HepG2 (cell line): ENCODE results near the gene CAPN7. TPM values are rescaled to one million over a fixed set of nuclear protein-coding genes. Genes with fewer than 3 reads are reported as not detected.

Experiments
- ARID5B ChIP-seq: IDR thresholded peaks from 2 replicates; pipeline ENCODE4 v1.4.0; 2020; ENCODE audit warnings: mild to moderate bottlenecking, missing genetic modification reagents
- BCL3 ChIP-seq: sonication (generic); formaldehyde crosslinking; IDR thresholded peaks from 2 replicates; pipeline ENCODE4 v1.5.1; 2020; ENCODE audit warnings: mild to moderate bottlenecking, missing genetic modification reagents, moderate library complexity
- FOSL2 ChIP-seq: sonication (generic); formaldehyde crosslinking; IDR thresholded peaks from 2 replicates; pipeline ENCODE4 v1.4.0; 2020; ENCODE audit warnings: missing genetic modification reagents
- HDAC6 ChIP-seq: fragments of 200-600 bp; sonication (generic); IDR thresholded peaks from 2 replicates; pipeline ENCODE4 v1.7.0; 2017; ENCODE audit warnings: mild to moderate bottlenecking, antibody characterized with exemption, low read length, low read depth
- HOMEZ ChIP-seq: IDR thresholded peaks from 2 replicates; pipeline ENCODE4 v1.6.1; 2016; ENCODE audit warnings: low read depth
- ISX ChIP-seq: sonication (generic); formaldehyde crosslinking; conservative IDR thresholded peaks from 2 replicates; pipeline ENCODE4 v1.5.0; 2020; ENCODE audit warnings: missing genetic modification reagents
- JARID2 ChIP-seq: sonication (generic); formaldehyde crosslinking; IDR thresholded peaks from 2 replicates; pipeline ENCODE4 v1.8.1; 2023; ENCODE audit warnings: missing genetic modification reagents, inconsistent platforms; ENCODE audit not compliant: insufficient replicate concordance
- KLF9 ChIP-seq: IDR thresholded peaks from 2 replicates; pipeline ENCODE4 v1.6.1; 2016; ENCODE audit warnings: low read depth
- RAD51 ChIP-seq: fragments of 450-650 bp; IDR thresholded peaks from 2 replicates; pipeline ENCODE4 v1.6.1; 2016; ENCODE audit warnings: borderline replicate concordance
- SOX13 ChIP-seq, 3 experiments: fragments of 450-650 bp in 1 of 3; sonication (generic) in 1 of 3; formaldehyde crosslinking in 1 of 3; IDR thresholded peaks in 2 of 3; conservative IDR thresholded peaks in 1 of 3; 2 replicates each; pipeline versions ENCODE4 v1.5.0 to v1.6.1; 2016 to 2020; ENCODE audit warnings: antibody characterized with exemption in 1 of 3, mild to moderate bottlenecking in 1 of 3, missing compliant biosample characterization in 1 of 3, missing genetic modification reagents in 1 of 3, moderate library complexity in 1 of 3
- SP2 ChIP-seq: sonication (generic); formaldehyde crosslinking; IDR thresholded peaks from 2 replicates; pipeline ENCODE4 v1.5.1; 2020; ENCODE audit warnings: mild to moderate bottlenecking, missing genetic modification reagents
- TEAD3 ChIP-seq: optimal IDR thresholded peaks from 2 replicates; pipeline ENCODE3; 2016; ENCODE audit warnings: borderline replicate concordance
- UBTF ChIP-seq: sonication (generic); formaldehyde crosslinking; IDR thresholded peaks from 2 replicates; pipeline ENCODE4 v1.4.0; 2020; ENCODE audit warnings: mild to moderate bottlenecking, missing genetic modification reagents
- ZNF543 ChIP-seq: sonication (generic); formaldehyde crosslinking; IDR thresholded peaks from 2 replicates; pipeline ENCODE4 v1.4.0; 2020; ENCODE audit warnings: mild to moderate bottlenecking, missing genetic modification reagents
- ZNF749 ChIP-seq: sonication (generic); formaldehyde crosslinking; IDR thresholded peaks from 2 replicates; pipeline ENCODE4 v1.8.0; 2022; ENCODE audit warnings: mild to moderate bottlenecking, missing genetic modification reagents, moderate library complexity, borderline replicate concordance
- polyA plus RNA-seq, 8 experiments: library from polyadenylated mRNA; depleted of rRNA in 3 of 8; stranded (reverse) in 7 of 8; unstranded in 1 of 8; fragments of >200 nt; fragmentation: Illumina TruSeq in 4 of 8; extraction: Trizol in 4 of 8; gene quantifications; 2 replicates each; pipeline versions ENCODE4 v1.2.1 to v1.2.3, GENCODE V29; 2011 to 2016; ENCODE audit warnings: low read depth in 4 of 8, missing spikeins in 1 of 8, mixed read lengths in 1 of 8; ENCODE audit not compliant: insufficient read depth in 1 of 8
- total RNA-seq, 5 experiments: library from RNA; depleted of rRNA; stranded (reverse); fragments of >200 nt; fragmentation: Illumina TruSeq; extraction: Trizol; gene quantifications; 2 replicates each; pipeline ENCODE4 v1.2.3, GENCODE V29; 2016; ENCODE audit warnings: low read depth in 1 of 5

The CAPN7 gene
- total and polyA plus RNA-seq, 2 of the 13 experiments (the other 11 are each of a cell fraction or from before 2014, with no cell fraction given): 16.7 to 36.8 TPM

- TF ChIP-seq ARID5B (CRISPR knock-in tag): peak; percentile 58; the same call in 1 of the 2 replicates
- TF ChIP-seq SOX13 (IDR thresholded peaks at IDR 0.05): no peak
- TF ChIP-seq SOX13 (CRISPR knock-in tag; conservative IDR thresholded peaks at IDR 0.05 in 1 of 2, IDR thresholded peaks at IDR 0.05 in 1 of 2): peak in 1 of 2 experiments; percentile 48; a peak in 1 of 4 replicates
- TF ChIP-seq HOMEZ: 0 out of 2 replicates have a peak, but pooled peaks have one; percentile 14
- no peak for TF ChIP-seq KLF9 (CRISPR knock-in tag)
- TF ChIP-seq UBTF (CRISPR knock-in tag): peak; percentile 99
- TF ChIP-seq ZNF749 (CRISPR knock-in tag): no peak; the same call in 1 of the 2 replicates
- peak; percentile 56; the same call in 1 of the 2 replicates for TF ChIP-seq SP2 (CRISPR knock-in tag)
- TF ChIP-seq RAD51: peak; percentile 48; the same call in 1 of the 2 replicates
- peak; percentile 85; the same call in 1 of the 2 replicates for TF ChIP-seq BCL3 (CRISPR knock-in tag)
- peak; percentile 72 for TF ChIP-seq TEAD3
- TF ChIP-seq ZNF543 (CRISPR knock-in tag): peak; percentile 75
- TF ChIP-seq JARID2 (CRISPR knock-in tag): no peak
- TF ChIP-seq ISX (CRISPR knock-in tag): 0 out of 2 replicates have a peak, but pooled peaks have one; percentile 63
- no peak for TF ChIP-seq HDAC6
- TF ChIP-seq FOSL2 (CRISPR knock-in tag): peak; percentile 51
Measured at GRCh38 chr3:15205934-15206661, at the start of gene CAPN7 (continued).
